ENCODE measurements around the gene SHLD1.

The SHLD1 gene

GRCh38 chr20:5862703-5863039 lies 112.5 kb downstream of the SHLD1 start:
- no peak for DNase-seq

GRCh38 chr20:5863040-5863833 lies 113.0 kb downstream of the SHLD1 start:
- DNase-seq: no peak

GRCh38 chr20:5864428-5864827 lies 114.2 kb downstream of the SHLD1 start:
- no peak for DNase-seq

- DNase-seq: no peak
Measured at GRCh38 chr20:5864873-5865587, 114.8 kb downstream of the SHLD1 start.

GRCh38 chr20:5865604-5866003 lies 115.4 kb downstream of the SHLD1 start:
- DNase-seq: no peak

GRCh38 chr20:5870568-5870981 lies 120.4 kb downstream of the SHLD1 start:
- DNase-seq: no peak

GRCh38 chr20:5871459-5872410 lies 121.5 kb downstream of the SHLD1 start:
- DNase-seq: peak; percentile 30

- no peak for DNase-seq
Measured at GRCh38 chr20:5877128-5877527, 126.9 kb downstream of the SHLD1 start.

GRCh38 chr20:5880326-5880725 lies 130.1 kb downstream of the SHLD1 start:
- no peak for DNase-seq

- DNase-seq: no peak
Measured at GRCh38 chr20:5881703-5882102, 131.5 kb downstream of the SHLD1 start.

DNA sequence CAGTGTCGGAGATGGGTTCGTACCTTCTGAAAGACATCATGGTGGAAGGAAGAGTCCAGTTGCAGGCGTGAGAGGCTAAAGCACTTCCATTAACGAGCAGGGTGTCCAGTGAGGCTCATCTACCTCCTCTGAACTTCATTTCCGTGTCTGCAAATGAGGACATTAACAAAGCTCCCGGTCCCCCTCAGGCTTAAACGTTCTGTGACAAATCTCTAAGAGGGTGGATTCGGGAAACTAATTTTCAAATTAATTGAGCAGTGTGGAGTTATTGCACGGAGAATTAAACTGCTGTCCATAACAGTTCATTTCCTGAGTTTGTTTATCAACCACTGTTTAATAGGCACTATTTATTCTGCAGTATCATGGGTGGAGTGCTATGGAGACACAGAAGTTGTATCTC lies 132.0 kb downstream of the SHLD1 start:
- DNase-seq: no peak

GRCh38 chr20:5884465-5885335 lies 134.5 kb downstream of the SHLD1 start:
- no peak for DNase-seq

DNA sequence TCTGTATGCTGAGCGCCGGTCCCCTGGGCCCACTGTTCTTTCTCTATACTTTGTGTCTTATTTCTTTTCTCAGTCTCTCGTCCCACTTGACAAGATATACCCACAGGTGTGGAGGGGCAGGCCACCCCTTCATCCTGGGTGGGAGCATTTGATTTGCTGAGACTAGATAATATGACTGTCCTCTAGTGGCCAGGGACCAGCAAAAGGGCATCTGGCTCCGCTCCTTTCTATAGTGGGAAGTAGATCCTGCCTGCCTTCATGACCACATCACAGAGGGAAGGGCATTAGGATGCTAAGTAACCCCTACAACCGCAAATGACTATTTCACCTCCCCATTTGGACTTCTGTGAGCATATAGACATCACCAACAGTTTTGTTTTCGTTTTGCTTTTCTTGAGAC lies 135.7 kb downstream of the SHLD1 start:
- DNase-seq: no peak

GRCh38 chr20:5886788-5887187 lies 136.6 kb downstream of the SHLD1 start:
- DNase-seq: no peak

DNA sequence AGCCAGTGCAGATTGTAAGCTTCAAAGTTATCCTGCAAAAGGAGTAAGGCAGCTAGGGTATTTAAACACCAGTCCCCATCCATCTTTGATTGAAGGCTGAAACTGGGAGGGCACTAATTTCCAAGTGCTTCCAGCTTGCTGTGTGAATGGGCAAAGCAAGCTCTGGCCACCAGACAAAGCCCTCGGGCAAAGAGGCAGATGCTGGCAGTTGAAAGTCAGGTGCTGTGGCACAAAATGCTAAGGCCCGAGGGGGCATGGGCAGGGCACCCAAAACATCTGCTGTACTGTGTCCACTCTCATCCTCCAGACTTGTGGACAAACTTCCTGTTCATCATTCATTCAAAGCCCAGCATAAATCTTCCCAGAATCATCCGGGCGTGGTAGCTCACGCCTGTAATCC lies 137.2 kb downstream of the SHLD1 start:
- no peak for DNase-seq

DNA sequence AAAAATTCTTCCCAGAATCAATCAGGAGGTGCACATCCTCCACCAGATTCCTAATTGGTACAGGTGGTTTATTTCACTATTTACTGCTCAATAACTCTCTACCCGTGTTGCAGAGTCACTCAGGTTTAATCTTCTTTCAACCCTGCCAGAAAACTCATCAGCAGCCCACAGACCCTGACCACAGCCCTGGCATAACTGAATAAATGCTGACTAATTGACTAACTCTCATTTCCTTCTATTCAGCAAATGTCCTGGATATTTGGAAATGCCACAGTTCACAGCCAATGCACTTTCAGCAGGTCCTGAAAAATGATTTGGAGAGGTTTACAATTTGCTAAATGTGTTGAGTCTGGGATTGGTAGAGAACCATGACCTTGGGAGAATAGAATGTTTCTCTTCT lies 137.8 kb downstream of the SHLD1 start:
- DNase-seq: no peak

DNA sequence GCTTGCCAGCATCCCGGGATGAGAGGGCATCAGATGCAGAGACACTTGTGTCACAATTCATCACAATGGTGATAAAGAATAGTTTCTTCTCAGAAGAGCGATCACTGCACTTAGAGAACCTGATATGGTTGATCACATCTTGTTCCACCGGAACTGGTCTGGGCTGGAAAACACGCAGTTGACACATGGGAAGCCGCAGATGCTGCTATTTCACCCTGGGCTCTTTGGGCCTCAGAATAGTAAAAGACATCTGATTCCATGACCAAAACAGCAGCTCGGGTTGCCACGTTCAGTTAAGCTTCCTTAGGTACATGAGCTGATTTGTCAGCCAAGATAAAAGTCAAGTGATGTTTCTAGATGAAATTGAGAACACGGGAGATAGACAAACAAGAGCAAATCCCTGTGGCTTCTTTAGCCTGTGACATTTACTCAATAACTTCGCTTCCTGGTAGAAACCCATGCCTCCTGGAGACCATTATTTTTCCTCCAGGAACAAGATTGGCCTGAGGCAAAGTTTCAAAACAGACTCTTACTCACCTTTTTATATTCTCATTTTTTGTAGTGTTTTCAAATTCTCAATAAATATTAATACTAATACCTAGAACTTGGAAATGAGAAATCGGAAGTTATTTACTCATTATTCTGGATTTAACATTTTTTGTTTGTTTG lies 140.7 kb downstream of the SHLD1 start:
- no peak for DNase-seq

DNA sequence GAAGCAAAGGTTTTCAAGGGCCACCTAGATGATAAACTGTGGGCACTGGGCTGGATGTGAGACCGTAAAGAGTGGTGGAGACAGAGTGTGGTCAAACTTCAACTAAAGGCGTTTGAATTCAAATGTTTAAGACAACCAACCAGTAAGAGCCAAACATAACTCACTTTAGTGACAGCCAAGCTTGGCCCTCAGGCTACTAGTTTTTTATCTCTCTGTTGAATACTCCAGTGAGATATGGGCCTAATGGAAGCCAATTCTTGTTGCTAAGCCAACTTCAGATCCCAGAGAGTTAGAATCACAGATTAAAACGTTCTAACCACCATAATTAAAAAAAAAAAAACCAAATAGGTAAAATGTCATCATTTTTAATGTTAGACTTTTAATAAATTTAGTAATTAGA lies 142.9 kb downstream of the SHLD1 start:
- no peak for DNase-seq

DNA sequence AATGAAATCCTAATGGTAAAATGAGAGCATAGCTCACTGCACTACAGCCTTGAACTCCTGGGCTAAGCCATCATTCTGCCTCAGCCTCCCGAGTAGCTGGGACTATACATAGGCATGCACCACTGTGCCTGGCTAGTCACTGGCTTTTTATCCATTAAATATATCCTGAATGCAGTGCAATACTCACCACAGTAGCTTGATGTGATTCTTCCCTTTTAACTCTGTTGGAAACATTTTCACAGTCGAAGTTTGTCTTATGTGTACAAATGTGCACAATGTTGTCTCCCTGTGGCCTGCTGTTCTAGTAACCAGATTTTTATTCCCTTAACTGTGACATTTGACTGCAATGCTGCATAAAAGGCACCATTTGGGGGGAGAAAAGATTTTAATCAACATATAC lies 143.4 kb downstream of the SHLD1 start:
- no peak for DNase-seq

DNA sequence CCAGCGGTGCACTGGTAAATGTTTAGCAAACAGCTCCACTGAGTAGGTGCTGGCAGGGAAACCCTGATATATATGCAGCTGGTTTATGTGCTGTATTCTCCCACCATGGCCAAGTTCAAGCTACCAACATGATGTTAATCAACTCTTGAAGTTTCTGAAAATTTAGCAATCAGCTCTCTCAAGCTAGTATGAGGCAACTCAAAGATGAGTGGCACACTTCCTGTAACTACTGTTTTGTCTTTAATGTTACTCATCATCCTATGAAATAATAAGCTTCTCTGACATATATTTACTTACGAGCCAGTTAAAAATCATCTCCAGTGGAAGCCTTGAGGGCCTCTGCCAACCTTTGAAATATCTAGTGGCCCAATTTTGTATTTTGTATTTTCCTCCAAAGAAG lies 145.4 kb downstream of the SHLD1 start:
- DNase-seq: no peak

GRCh38 chr20:5899444-5899843 lies 149.2 kb downstream of the SHLD1 start:
- no peak for DNase-seq

DNA sequence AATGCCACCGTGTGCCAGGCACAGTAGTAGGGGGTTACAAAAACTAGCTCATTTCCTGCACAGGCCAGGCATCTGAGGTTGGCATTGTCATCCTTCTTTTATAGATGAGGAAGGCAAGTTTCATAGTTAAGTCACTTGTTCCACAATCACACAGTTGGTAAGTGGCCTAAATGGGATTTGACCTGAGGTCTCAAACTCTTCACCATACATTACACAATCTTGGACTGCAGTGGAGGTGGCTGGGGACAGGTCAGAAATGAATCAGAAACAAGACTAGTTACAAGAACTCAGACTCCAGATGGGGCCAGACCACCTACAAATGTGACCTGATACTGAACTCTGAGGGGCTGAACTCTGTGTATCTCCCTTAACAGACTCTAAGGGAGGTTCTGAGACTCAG lies 150.7 kb downstream of the SHLD1 start:
- no peak for DNase-seq

Data from DMS 273 treated with DMSO at 0.1 percent for 48 hours (cell line).